ENCODE results near the gene RPRD1B.

- no peak for TF ChIP-seq CTCF (IDR thresholded peaks at IDR 0.05)
- no peak for TF ChIP-seq POLR2A (IDR thresholded peaks at IDR 0.05)
Measured at GRCh38 chr20:38034961-38035360, 1.4 kb downstream of the RPRD1B start.
